ENCODE data around the gene GPN3. TPM values are rescaled to one million over a fixed set of nuclear protein-coding genes. Genes with fewer than 3 reads are reported as not detected.

GPN3 gene
- total and polyA plus RNA-seq, 2 of the 8 experiments (the other 6 are each of a cell fraction or from before 2014, with no cell fraction given), result 49.7 to 52.9 TPM

DNA sequence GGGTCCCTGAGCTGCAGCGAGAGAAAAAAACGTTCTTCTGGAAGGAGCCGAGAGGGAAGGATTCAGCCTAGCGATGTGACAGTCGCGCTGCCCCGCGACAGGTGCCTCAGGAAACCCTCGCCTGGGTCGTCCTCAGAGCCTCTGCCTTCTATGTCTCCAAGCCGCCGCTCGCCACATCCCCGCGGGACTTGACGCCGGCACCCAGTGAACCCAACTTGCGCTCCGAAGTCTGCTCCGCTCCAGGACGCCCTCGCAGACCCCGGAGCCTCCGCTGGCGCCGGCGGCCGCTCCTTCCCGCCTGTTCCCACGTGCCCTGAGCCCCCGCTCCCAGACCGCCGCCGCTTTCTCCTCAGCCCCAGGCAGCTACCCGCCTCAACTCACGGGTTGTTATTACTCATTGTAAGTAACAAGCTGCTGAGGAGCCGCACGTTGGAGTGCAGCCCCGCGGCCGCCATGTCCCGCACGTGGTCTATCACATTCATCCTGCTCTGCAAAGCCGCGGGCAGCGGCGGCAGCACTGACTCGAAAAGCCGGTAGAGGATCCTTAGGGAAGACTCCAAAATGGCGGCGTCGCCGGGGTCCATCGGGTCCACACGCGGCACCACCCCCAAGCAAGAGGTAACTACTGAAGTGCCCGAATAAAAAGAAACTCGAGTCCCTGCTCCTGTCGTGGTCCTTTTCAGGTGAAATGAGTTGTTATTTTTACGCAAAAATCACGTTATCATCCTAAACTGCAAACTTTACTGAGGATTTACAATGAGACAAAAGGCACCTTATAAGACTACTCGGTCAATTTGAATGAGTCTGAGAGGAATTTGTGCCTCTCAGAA lies 64.7 kb downstream of the GPN3 start, which contains the start of gene ANAPC7 (continued):
- no peak for TF ChIP-seq SP1 (IDR thresholded peaks at IDR 0.05; ENCODE audit: low read depth, low read length)
- no peak for TF ChIP-seq JUN (IDR thresholded peaks at IDR 0.05; ENCODE audit: low read depth, low read length)
- no peak for TF ChIP-seq CTBP2 (IDR thresholded peaks at IDR 0.05; ENCODE audit: borderline replicate concordance, insufficient read depth, insufficient read length, low read length)
- no peak for TF ChIP-seq CHD2 (IDR thresholded peaks at IDR 0.05; ENCODE audit: low read length)
- no peak for TF ChIP-seq RFX5 (IDR thresholded peaks at IDR 0.05; ENCODE audit: borderline replicate concordance, low read depth, low read length)
- TF ChIP-seq, protein P1, sequence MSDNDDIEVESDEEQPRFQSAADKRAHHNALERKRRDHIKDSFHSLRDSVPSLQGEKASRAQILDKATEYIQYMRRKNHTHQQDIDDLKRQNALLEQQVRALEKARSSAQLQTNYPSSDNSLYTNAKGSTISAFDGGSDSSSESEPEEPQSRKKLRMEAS (IDR thresholded peaks at IDR 0.05), result peak; percentile 94
- peak; percentile 99 for TF ChIP-seq SP4 (IDR thresholded peaks at IDR 0.05; ENCODE audit: low read length)
- TF ChIP-seq EGR1 (IDR thresholded peaks at IDR 0.05; ENCODE audit: borderline replicate concordance, low read depth, low read length), result no peak
- peak in 1 of 2 experiments; percentile 59; a peak in 2 of 4 replicates for TF ChIP-seq HDAC2 (IDR thresholded peaks at IDR 0.05; ENCODE audit: borderline replicate concordance in 1 of 2, low read depth in 2 of 2, low read length in 2 of 2)
- no peak for TF ChIP-seq CEBPB (IDR thresholded peaks at IDR 0.05; ENCODE audit: low read depth, low read length)
- TF ChIP-seq SRF (IDR thresholded peaks at IDR 0.05; ENCODE audit: low read depth, low read length), result no peak
- TF ChIP-seq NANOG (IDR thresholded peaks at IDR 0.05; ENCODE audit: insufficient read depth, low read depth, low read length, poor library complexity, severe bottlenecking), result no peak
- no peak for TF ChIP-seq BCL11A (IDR thresholded peaks at IDR 0.05; ENCODE audit: low read depth in 2 of 2, low read length in 2 of 2)
- peak; percentile 91 for TF ChIP-seq POLR2AphosphoS5 (IDR thresholded peaks at IDR 0.05; ENCODE audit: low read depth, low read length)
- no peak for TF ChIP-seq CBX8 (IDR thresholded peaks at IDR 0.05; ENCODE audit: borderline replicate concordance, low read depth, low read length)
- TF ChIP-seq TCF12 (IDR thresholded peaks at IDR 0.05; ENCODE audit: low read depth, low read length), result no peak
- TF ChIP-seq, protein P2, sequence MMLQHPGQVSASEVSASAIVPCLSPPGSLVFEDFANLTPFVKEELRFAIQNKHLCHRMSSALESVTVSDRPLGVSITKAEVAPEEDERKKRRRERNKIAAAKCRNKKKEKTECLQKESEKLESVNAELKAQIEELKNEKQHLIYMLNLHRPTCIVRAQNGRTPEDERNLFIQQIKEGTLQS (IDR thresholded peaks at IDR 0.05; ENCODE audit: insufficient read depth, low read depth, low read length), result no peak
- peak; percentile 18 for TF ChIP-seq KDM4A (IDR thresholded peaks at IDR 0.05; ENCODE audit: low read depth, low read length, severe bottlenecking)
- TF ChIP-seq, protein P3, sequence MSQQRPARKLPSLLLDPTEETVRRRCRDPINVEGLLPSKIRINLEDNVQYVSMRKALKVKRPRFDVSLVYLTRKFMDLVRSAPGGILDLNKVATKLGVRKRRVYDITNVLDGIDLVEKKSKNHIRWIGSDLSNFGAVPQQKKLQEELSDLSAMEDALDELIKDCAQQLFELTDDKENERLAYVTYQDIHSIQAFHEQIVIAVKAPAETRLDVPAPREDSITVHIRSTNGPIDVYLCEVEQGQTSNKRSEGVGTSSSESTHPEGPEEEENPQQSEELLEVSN (IDR thresholded peaks at IDR 0.05), result peak; percentile 96
- no peak for TF ChIP-seq ZNF274 (IDR thresholded peaks at IDR 0.05; ENCODE audit: borderline replicate concordance, extremely low read depth, low read length)
- TF ChIP-seq CBX5 (IDR thresholded peaks at IDR 0.05; ENCODE audit: low read depth, low read length), result no peak
- TF ChIP-seq CREB1 (IDR thresholded peaks at IDR 0.05), result no peak
- no peak for TF ChIP-seq SIRT6 (IDR thresholded peaks at IDR 0.05; ENCODE audit: low read length)
- TF ChIP-seq GABPA (IDR thresholded peaks at IDR 0.05; ENCODE audit: borderline replicate concordance, insufficient read depth, low read length), result no peak

All from H1 (cell line).